Dermis microvascular lymphatic vessel endothelial cell (primary cell): Measurements from ENCODE around the gene IGSF9. TPM values are rescaled to one million over a fixed set of nuclear protein-coding genes. Genes with fewer than 3 reads are reported as not detected.

Source experiments
- DNase-seq, 2 donors: peaks; one replicate each; pipeline versions ENCODE4 v3.0.0 to v3.0.0-alpha.2; 2010; ENCODE audit warnings: low read depth in 2 of 2
- total RNA-seq: library from RNA; depleted of rRNA; stranded (reverse); fragments of >200 nt; gene quantifications from 2 replicates; pipeline ENCODE4 v1.2.1, GENCODE V29; 2014

IGSF9 gene
- total RNA-seq, 1 donor from 2014 or later, result not detected

GRCh38 chr1:159932296-159933285 is 12.8 kb downstream of the IGSF9 start:
- no peak for DNase-seq

- no peak for DNase-seq
Measured at GRCh38 chr1:159931795-159932173, 13.6 kb downstream of the IGSF9 start.

GRCh38 chr1:159931101-159931794 is 14.2 kb downstream of the IGSF9 start:
- no peak for DNase-seq

GRCh38 chr1:159930634-159931033 is 14.8 kb downstream of the IGSF9 start:
- no peak for DNase-seq

GRCh38 chr1:159930216-159930615 is 15.2 kb downstream of the IGSF9 start:
- DNase-seq, result no peak

GRCh38 chr1:159929155-159930051 is 16.0 kb downstream of the IGSF9 start:
- no peak for DNase-seq

GRCh38 chr1:159928491-159929050 is 16.8 kb downstream of the IGSF9 start:
- no peak for DNase-seq

- no peak for DNase-seq
Measured at GRCh38 chr1:159927849-159928431, 17.5 kb downstream of the IGSF9 start.

- no peak for DNase-seq
Measured at GRCh38 chr1:159927211-159927848, 18.1 kb downstream of the IGSF9 start.

- DNase-seq, result peak in 1 of 2 donors; percentile 12
Measured at GRCh38 chr1:159925719-159926078, 19.7 kb downstream of the IGSF9 start.

- DNase-seq, result peak; percentile 25 to 90
Measured at GRCh38 chr1:159924791-159925718, 20.4 kb downstream of the IGSF9 start, which contains the start of gene TAGLN2. Gene TAGLN2, minus strand, starts transcription at chr1:159925507. Its CDS starts 4,998 bp downstream, at chr1:159920509.

GRCh38 chr1:159924025-159924790 is 21.2 kb downstream of the IGSF9 start:
- DNase-seq, result peak; percentile 68 to 96

GRCh38 chr1:159923203-159924024 is 22.0 kb downstream of the IGSF9 start:
- DNase-seq, result peak; percentile 89 to 97

- peak in 1 of 2 donors; percentile 37 for DNase-seq
Measured at GRCh38 chr1:159922511-159923202, 22.8 kb downstream of the IGSF9 start.

- DNase-seq, result no peak
Measured at GRCh38 chr1:159921700-159922504, 23.5 kb downstream of the IGSF9 start.

GRCh38 chr1:159921251-159921650 is 24.2 kb downstream of the IGSF9 start:
- peak in 1 of 2 donors; percentile 41 for DNase-seq
